ENCODE measurements around the gene HOXC13. TPM values are rescaled to one million over a fixed set of nuclear protein-coding genes. Genes with fewer than 3 reads are reported as not detected.
A peak's percentile ranks its signal among the peaks of the same experiment; 100 is the strongest.

The HOXC13 gene
- total RNA-seq, 2 donors from 2014 or later = not detected

- DNase-seq (no peak), ATAC-seq (no peak)
- H3K27me3 ChIP-seq = peaks cover 6 to 81% of the 10 kb centered on the region in 2 donors
- no peaks in the 10 kb centered on the region for H3K9me3 ChIP-seq
- intact Hi-C loops (cut with DNase I) = no loop called here
- no peak overlapping the region for H3K4me3 ChIP-seq
- no peak for TF ChIP-seq CTCF (IDR thresholded peaks at IDR 0.05)
- TF ChIP-seq POLR2A (IDR thresholded peaks at IDR 0.05) = no peak
- H3K36me3 ChIP-seq (replicated peaks in 1 of 2; ENCODE audit: insufficient read depth in 1 of 2, low read depth in 2 of 2) = no peaks in the 10 kb centered on the region
- 13 to 18% methylated on average over 9 to 19 of the region's 19 CpGs for WGBS, 2 donors
- H3K27ac ChIP-seq = no peak overlapping the region
- peaks cover 40% of the 10 kb centered on the region for H3K4me1 ChIP-seq
Measured at GRCh38 chr12:53994009-53994263, 55.3 kb downstream of the HOXC13 start.

DNA sequence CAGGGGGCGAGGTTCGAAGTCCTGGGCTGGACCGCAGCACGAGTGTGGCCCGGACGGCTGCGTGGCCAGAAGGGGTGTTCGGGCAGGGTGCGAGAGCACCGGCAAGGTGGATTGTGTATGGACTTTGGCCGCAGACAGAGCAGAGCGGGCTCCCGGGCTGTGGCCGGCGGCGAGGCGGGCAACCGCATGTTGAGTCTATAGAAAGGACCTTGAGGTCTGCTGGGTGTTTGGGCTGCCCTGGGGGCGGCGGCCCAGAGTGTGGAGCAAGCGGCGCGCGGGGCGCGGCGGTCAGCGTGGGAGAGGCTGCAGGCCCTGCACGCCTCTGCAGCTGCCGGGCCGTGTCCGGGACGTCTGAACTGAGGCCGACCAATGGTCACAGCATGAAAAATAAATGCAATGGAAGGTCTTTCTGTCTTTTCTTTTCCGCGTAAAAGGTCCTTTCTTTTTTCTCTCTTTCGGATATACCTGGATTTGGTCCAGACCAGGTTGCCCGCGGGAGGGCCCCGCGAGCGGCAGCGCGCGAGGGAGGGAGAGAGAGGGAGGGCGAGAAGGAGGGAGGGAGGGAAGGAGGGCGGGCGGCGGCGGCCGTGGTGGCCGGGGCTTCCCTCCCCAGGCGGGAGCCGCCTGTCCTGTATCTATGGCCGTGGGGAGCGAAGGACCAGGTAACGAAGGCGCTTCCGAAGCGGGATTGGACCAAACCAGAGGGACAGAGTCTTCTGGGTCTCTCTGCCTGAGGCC is 55.8 kb downstream of the HOXC13 start:
- DNase-seq = peak in 1 of 4 donors; percentile 41
- Histone ChIP-seq H3K4me3 (no peak overlapping the region), H3K36me3 (replicated peaks in 1 of 2; ENCODE audit: insufficient read depth in 1 of 2, low read depth in 2 of 2) (no peaks in the 10 kb centered on the region), H3K27ac (no peak overlapping the region), H3K4me1 (peaks cover 36% of the 10 kb centered on the region), H3K27me3 (peaks cover 6 to 79% of the 10 kb centered on the region in 2 donors), H3K9me3 (no peaks in the 10 kb centered on the region)
- intact Hi-C loops (cut with DNase I) = no loop called here
- ATAC-seq = peak; percentile 37
- 2 to 5% methylated on average over 28 to 60 of the region's 60 CpGs for WGBS, 2 donors
- no peak for TF ChIP-seq CTCF (IDR thresholded peaks at IDR 0.05)
- no peak for TF ChIP-seq POLR2A (IDR thresholded peaks at IDR 0.05)

GRCh38 chr12:53995002-53995377 is 56.4 kb downstream of the HOXC13 start:
- TF ChIP-seq CTCF (IDR thresholded peaks at IDR 0.05) = no peak
- TF ChIP-seq POLR2A (IDR thresholded peaks at IDR 0.05) = no peak
- no peak overlapping the region for H3K4me3 ChIP-seq
- ATAC-seq (no peak), DNase-seq (no peak)
- intact Hi-C loops (cut with DNase I) = no loop called here
- peaks cover 6 to 77% of the 10 kb centered on the region in 2 donors for H3K27me3 ChIP-seq
- H3K4me1 ChIP-seq = peaks cover 39% of the 10 kb centered on the region
- WGBS, 2 donors = 9 to 11% methylated on average over 16 to 17 of the region's 17 CpGs
- no peaks in the 10 kb centered on the region for H3K9me3 ChIP-seq
- H3K36me3 ChIP-seq (replicated peaks in 1 of 2; ENCODE audit: insufficient read depth in 1 of 2, low read depth in 2 of 2) = no peaks in the 10 kb centered on the region
- no peak overlapping the region for H3K27ac ChIP-seq

DNA sequence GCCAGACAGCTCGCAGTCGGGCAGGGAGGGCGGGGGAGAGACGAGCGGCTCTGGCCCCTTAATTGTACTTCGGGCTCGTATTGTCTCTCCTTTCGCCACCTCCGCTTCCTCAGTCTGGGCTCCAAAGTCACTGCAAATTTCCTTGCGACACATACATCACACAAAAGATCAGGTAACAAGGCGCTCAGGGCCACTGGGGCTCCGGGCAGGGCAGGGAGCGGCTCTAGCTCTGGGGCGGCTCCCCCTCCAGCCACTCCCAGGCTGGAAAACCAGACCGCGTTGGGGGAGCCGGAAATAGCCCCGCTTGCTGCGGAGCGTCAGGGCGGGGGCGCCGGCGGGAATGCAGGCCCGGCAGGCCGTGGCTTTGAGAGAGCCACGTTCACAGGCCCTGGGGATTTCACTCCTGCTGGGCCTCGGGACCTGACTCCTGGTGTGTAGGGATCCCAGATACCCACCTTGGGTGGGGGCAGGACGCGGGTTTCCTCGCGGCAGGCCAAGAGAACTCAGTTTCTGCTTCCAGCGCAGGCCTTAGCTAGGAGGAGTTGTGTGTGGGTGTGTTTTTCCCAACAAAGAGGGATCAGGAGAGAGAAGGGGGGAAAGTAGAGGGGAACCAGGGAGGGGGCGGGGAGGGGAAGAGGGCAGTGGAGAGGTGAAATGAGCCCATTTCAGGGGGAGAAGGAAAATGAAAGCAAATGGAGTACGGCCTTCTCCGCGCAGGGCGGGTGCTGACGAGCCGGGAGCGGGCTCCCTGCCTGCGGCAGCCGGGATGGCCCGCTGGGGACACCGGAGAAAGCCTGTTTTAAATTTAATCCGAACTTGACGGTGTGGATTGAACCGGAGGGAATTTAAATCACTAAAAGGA is 57.0 kb downstream of the HOXC13 start:
- Histone ChIP-seq H3K27ac (no peak overlapping the region), H3K36me3 (replicated peaks in 1 of 2; ENCODE audit: insufficient read depth in 1 of 2, low read depth in 2 of 2) (no peaks in the 10 kb centered on the region), H3K4me3 (no peak overlapping the region), H3K9me3 (no peaks in the 10 kb centered on the region), H3K27me3 (peaks cover 11 to 77% of the 10 kb centered on the region in 2 donors), H3K4me1 (peaks cover 45% of the 10 kb centered on the region)
- TF ChIP-seq CTCF (IDR thresholded peaks at IDR 0.05) (no peak), POLR2A (IDR thresholded peaks at IDR 0.05) (no peak)
- 13 to 16% methylated on average over 40 to 43 of the region's 48 CpGs for WGBS, 2 donors
- intact Hi-C loops (cut with DNase I) = no loop called here
- DNase-seq (peak in 1 of 4 donors; percentile 40), ATAC-seq (peak; percentile 24)

MicroRNA genes within 50 kb of the gene (microRNA counts, 767-probe panel; counts per million panel counts)
- microRNA hsa-miR-196a-5p = 0 to 736 counts per million in 2 donors

Small RNAs within 50 kb of the gene (microRNA-seq; reads per million reads assigned to microRNA genes)
- 3.6 to 5.1 reads per million in 2 donors for gene MIR196A2 (ENCODE audit: borderline number of aligned reads in 2 of 2, borderline replicate concordance in 2 of 2)

Small RNAs within 50 kb of the gene (small RNA-seq; reads per million reads assigned to genes)
- gene AC012531.3 (not detected), gene AC012531.4 (not detected), gene MIR196A2 (not detected), gene RF01905 (not detected), gene RF01906 (not detected)

Other genes with a start within 250 kb of the HOXC13 start
- gene CALCOCO1, start 211.4 kb upstream of the HOXC13 start, total RNA-seq = 100 to 1,000 TPM; 109 to 153 TPM
- gene CISTR, start 186.9 kb upstream of the HOXC13 start, total RNA-seq = not detected
- gene HOXC12, start 16.1 kb downstream of the HOXC13 start, total RNA-seq = not detected
- gene HOXC11, start 34.3 kb downstream of the HOXC13 start, total RNA-seq = not detected
- not detected for gene HOTAIR, start 36.1 kb downstream of the HOXC13 start, total RNA-seq
- gene HOXC10, start 46.3 kb downstream of the HOXC13 start, total RNA-seq = not detected
- not detected for gene HOXC9, start 61.3 kb downstream of the HOXC13 start, total RNA-seq
- not detected for gene HOXC8, start 70.2 kb downstream of the HOXC13 start, total RNA-seq
- not detected for gene HOXC6, start 89.6 kb downstream of the HOXC13 start, total RNA-seq
- gene HOXC5, start 94.2 kb downstream of the HOXC13 start, total RNA-seq = not detected
- not detected for gene HOXC4, start 115.0 kb downstream of the HOXC13 start, total RNA-seq